Liver (tissue), 9 donors: ENCODE measurements around the gene DIPK1C. TPM values are rescaled to one million over a fixed set of nuclear protein-coding genes. Genes with fewer than 3 reads are reported as not detected.
A peak's percentile ranks its signal among the peaks of the same experiment; 100 is the strongest.

ENCODE experiments used
- DNase-seq: peaks from one replicate; pipeline ENCODE4 v3.0.0-alpha.2; 2017; ENCODE audit warnings: low spot score
- H3K27ac ChIP-seq, 2 donors: one replicate each; pipeline ENCODE4 v1.7.0; 2013; ENCODE audit warnings: inconsistent platforms in 2 of 2, low read length in 2 of 2, control low read depth in 1 of 2, low read depth in 1 of 2, mild to moderate bottlenecking in 1 of 2
- H3K27me3 ChIP-seq, 4 donors: one replicate each; pipeline versions ENCODE4 v1.6.1 to v1.7.0; 2013; ENCODE audit warnings: low read length in 3 of 4, inconsistent platforms in 1 of 4, mild to moderate bottlenecking in 1 of 4, moderate library complexity in 1 of 4; ENCODE audit not compliant: control insufficient read depth in 4 of 4, insufficient read depth in 4 of 4
- H3K36me3 ChIP-seq, 4 donors: one replicate each; pipeline versions ENCODE4 v1.6.1 to v1.7.0; 2013; ENCODE audit warnings: low read length in 3 of 4, mild to moderate bottlenecking in 3 of 4, low read depth in 1 of 4, moderate library complexity in 1 of 4; ENCODE audit not compliant: control insufficient read depth in 4 of 4, insufficient read depth in 3 of 4
- H3K4me1 ChIP-seq, 4 donors: one replicate each; pipeline versions ENCODE4 v1.6.1 to v1.7.0; 2013; ENCODE audit warnings: low read length in 3 of 4, mild to moderate bottlenecking in 3 of 4, moderate library complexity in 1 of 4; ENCODE audit not compliant: control insufficient read depth in 4 of 4, insufficient read depth in 4 of 4
- H3K4me3 ChIP-seq, 3 donors: one replicate each; pipeline versions ENCODE4 v1.6.1 to v1.7.0; 2013; ENCODE audit warnings: low read length in 3 of 3, control low read depth in 1 of 3, low read depth in 1 of 3, mild to moderate bottlenecking in 1 of 3
- H3K9ac ChIP-seq, 2 donors: one replicate each; pipeline ENCODE4 v1.7.0; 2013; ENCODE audit warnings: low read length in 2 of 2, mild to moderate bottlenecking in 2 of 2, moderate library complexity in 2 of 2, control low read depth in 1 of 2, low read depth in 1 of 2
- H3K9me3 ChIP-seq, 4 donors: one replicate each; pipeline versions ENCODE4 v1.6.1 to v1.7.0; 2013; ENCODE audit warnings: low read length in 3 of 4; ENCODE audit not compliant: control insufficient read depth in 4 of 4
- EGR1 ChIP-seq, 2 donors: IDR thresholded peaks; 2 replicates each; pipeline ENCODE4 v1.6.1; 2016 to 2018; ENCODE audit warnings: antibody characterized with exemption in 2 of 2, low read depth in 2 of 2
- FOXA1 ChIP-seq: IDR thresholded peaks from 2 replicates; pipeline ENCODE4 v1.6.1; 2016; ENCODE audit warnings: antibody characterized with exemption
- GABPA ChIP-seq, 2 donors: IDR thresholded peaks in 1 of 2; conservative IDR thresholded peaks in 1 of 2; 2 replicates each; pipeline ENCODE4 v1.6.1; 2016; ENCODE audit warnings: antibody characterized with exemption in 2 of 2, mild to moderate bottlenecking in 1 of 2, moderate library complexity in 1 of 2
- HNF4A ChIP-seq, 2 donors: conservative IDR thresholded peaks; 2 replicates each; pipeline ENCODE4 v1.6.1; 2016; ENCODE audit warnings: antibody characterized with exemption in 2 of 2, mild to moderate bottlenecking in 2 of 2
- HNF4G ChIP-seq: IDR thresholded peaks from 2 replicates; pipeline ENCODE4 v1.6.1; 2016; ENCODE audit warnings: antibody characterized with exemption
- JUND ChIP-seq, 2 donors: IDR thresholded peaks; 2 replicates each; pipeline ENCODE4 v1.6.1; 2016; ENCODE audit warnings: antibody characterized with exemption in 2 of 2
- NR2F2 ChIP-seq: IDR thresholded peaks from 2 replicates; pipeline ENCODE4 v1.6.1; 2016; ENCODE audit warnings: antibody characterized with exemption
- RAD21 ChIP-seq, 2 donors: IDR thresholded peaks; 2 replicates each; pipeline ENCODE4 v1.6.1; 2016; ENCODE audit warnings: antibody characterized with exemption in 2 of 2, mild to moderate bottlenecking in 2 of 2
- RXRA ChIP-seq, 2 donors: IDR thresholded peaks; 2 replicates each; pipeline ENCODE4 v1.6.1; 2017 to 2018; ENCODE audit warnings: antibody characterized with exemption in 2 of 2, mild to moderate bottlenecking in 1 of 2
- SP1 ChIP-seq: IDR thresholded peaks from 2 replicates; pipeline ENCODE4 v1.6.1; 2018; ENCODE audit warnings: antibody characterized with exemption, mild to moderate bottlenecking
- TAF1 ChIP-seq: conservative IDR thresholded peaks from 2 replicates; pipeline ENCODE4 v1.6.1; 2016; ENCODE audit warnings: antibody characterized with exemption, mild to moderate bottlenecking
- YY1 ChIP-seq: IDR thresholded peaks from 2 replicates; pipeline ENCODE4 v1.6.1; 2016; ENCODE audit warnings: antibody characterized with exemption, mild to moderate bottlenecking
- WGBS: extraction: QIAGEN DNeasy Blood & Tissue Kit; methylation state at CpG from one replicate; pipeline ENCODE4 v1.1.7; 2013; 5-methylcytosine and 5-hydroxymethylcytosine counted together
- polyA plus RNA-seq, 2 donors: library from polyadenylated mRNA; stranded (reverse) in 1 of 2; unstranded in 1 of 2; fragments of 200-250 nt in 1 of 2; fragments of >200 nt in 1 of 2; fragmentation: Nextera tagmentation in 1 of 2; extraction: Ambion mirVana in 1 of 2; gene quantifications; one replicate each; pipeline versions ENCODE4 v1.2.1 to v1.2.3, GENCODE V29; 2013 to 2015
- total RNA-seq, 2 donors: library from RNA; depleted of rRNA; stranded (reverse); fragments of >200 nt; gene quantifications; one replicate each; pipeline ENCODE4 v1.2.3, GENCODE V29; 2014
- TF ChIP-seq, protein P1 (sequence below): IDR thresholded peaks from 2 replicates; pipeline ENCODE4 v1.6.1; 2016; ENCODE audit warnings: antibody characterized with exemption
- TF ChIP-seq, protein P2 (sequence below): fragments of 150-350 bp; IDR thresholded peaks from 2 replicates; pipeline ENCODE4 v1.5.1; 2017; ENCODE audit warnings: improper control_type of control experiment, low read depth, low read length; ENCODE audit not compliant: missing input control
- TF ChIP-seq, protein P3 (sequence below): IDR thresholded peaks from 2 replicates; pipeline ENCODE4 v1.6.1; 2016; ENCODE audit warnings: antibody characterized with exemption
- TF ChIP-seq, protein P4 (sequence below): IDR thresholded peaks from 2 replicates; pipeline ENCODE4 v1.6.1; 2016; ENCODE audit warnings: antibody characterized with exemption, mild to moderate bottlenecking
- TF ChIP-seq, protein P5 (sequence below): IDR thresholded peaks from 2 replicates; pipeline ENCODE4 v1.6.1; 2016; ENCODE audit warnings: antibody characterized with exemption
- donor health status: healthy.
- donor health status: healthy.
- donor health status: healthy.
- donor health status: healthy.
- donor health status: healthy.

Gene DIPK1C
- total and polyA plus RNA-seq, 4 donors: 0.06 to 0.19 (median 0.08) TPM; not detected in 1

DNA sequence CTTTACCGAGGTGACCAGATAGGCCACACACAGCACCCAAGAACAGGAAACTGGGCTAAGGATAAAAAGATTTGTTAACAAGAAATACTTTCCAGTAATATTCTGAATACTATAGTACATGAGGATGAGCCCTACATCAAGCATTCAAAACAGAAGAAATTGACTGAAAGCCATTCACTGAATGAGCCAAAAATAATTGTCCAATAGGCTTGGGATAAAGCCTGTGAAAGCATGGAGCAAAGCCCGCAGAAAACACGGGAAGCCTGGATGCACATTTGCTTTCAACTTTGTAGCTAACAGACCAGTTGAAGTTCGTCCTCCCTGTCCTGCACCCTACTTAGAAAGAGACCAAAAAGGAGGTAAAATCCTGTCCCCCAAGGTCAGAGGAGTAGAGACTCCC is 56.3 kb downstream of the DIPK1C start:
- no peaks in the 10 kb centered on the region for H3K9me3 ChIP-seq
- peaks cover 0 to 6% (median 3%) of the 10 kb centered on the region in 4 donors for H3K4me1 ChIP-seq
- H3K27ac ChIP-seq: no peak overlapping the region
- TF ChIP-seq RXRA (IDR thresholded peaks at IDR 0.05): no peak
- no peak for TF ChIP-seq HNF4G
- TF ChIP-seq, protein P1, sequence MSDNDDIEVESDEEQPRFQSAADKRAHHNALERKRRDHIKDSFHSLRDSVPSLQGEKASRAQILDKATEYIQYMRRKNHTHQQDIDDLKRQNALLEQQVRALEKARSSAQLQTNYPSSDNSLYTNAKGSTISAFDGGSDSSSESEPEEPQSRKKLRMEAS: no peak
- no peak for TF ChIP-seq TAF1
- no peak for TF ChIP-seq JUND (IDR thresholded peaks at IDR 0.05)
- no peak for TF ChIP-seq EGR1 (IDR thresholded peaks at IDR 0.05; ENCODE audit: low read depth in 2 of 2)
- no peak for TF ChIP-seq FOXA1
- no peak for TF ChIP-seq GABPA (IDR thresholded peaks at IDR 0.05 in 1 of 2, conservative IDR thresholded peaks at IDR 0.05 in 1 of 2)
- no peak for TF ChIP-seq NR2F2
- TF ChIP-seq, protein P2, sequence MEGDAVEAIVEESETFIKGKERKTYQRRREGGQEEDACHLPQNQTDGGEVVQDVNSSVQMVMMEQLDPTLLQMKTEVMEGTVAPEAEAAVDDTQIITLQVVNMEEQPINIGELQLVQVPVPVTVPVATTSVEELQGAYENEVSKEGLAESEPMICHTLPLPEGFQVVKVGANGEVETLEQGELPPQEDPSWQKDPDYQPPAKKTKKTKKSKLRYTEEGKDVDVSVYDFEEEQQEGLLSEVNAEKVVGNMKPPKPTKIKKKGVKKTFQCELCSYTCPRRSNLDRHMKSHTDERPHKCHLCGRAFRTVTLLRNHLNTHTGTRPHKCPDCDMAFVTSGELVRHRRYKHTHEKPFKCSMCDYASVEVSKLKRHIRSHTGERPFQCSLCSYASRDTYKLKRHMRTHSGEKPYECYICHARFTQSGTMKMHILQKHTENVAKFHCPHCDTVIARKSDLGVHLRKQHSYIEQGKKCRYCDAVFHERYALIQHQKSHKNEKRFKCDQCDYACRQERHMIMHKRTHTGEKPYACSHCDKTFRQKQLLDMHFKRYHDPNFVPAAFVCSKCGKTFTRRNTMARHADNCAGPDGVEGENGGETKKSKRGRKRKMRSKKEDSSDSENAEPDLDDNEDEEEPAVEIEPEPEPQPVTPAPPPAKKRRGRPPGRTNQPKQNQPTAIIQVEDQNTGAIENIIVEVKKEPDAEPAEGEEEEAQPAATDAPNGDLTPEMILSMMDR: no peak
- TF ChIP-seq YY1: no peak
- no peak for TF ChIP-seq HNF4A (conservative IDR thresholded peaks at IDR 0.05)
- TF ChIP-seq RAD21 (IDR thresholded peaks at IDR 0.05): no peak
- TF ChIP-seq, protein P3, sequence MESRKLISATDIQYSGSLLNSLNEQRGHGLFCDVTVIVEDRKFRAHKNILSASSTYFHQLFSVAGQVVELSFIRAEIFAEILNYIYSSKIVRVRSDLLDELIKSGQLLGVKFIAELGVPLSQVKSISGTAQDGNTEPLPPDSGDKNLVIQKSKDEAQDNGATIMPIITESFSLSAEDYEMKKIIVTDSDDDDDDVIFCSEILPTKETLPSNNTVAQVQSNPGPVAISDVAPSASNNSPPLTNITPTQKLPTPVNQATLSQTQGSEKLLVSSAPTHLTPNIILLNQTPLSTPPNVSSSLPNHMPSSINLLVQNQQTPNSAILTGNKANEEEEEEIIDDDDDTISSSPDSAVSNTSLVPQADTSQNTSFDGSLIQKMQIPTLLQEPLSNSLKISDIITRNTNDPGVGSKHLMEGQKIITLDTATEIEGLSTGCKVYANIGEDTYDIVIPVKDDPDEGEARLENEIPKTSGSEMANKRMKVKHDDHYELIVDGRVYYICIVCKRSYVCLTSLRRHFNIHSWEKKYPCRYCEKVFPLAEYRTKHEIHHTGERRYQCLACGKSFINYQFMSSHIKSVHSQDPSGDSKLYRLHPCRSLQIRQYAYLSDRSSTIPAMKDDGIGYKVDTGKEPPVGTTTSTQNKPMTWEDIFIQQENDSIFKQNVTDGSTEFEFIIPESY: no peak
- DNase-seq: no peak
- H3K4me3 ChIP-seq: no peak overlapping the region
- no peaks in the 10 kb centered on the region for H3K36me3 ChIP-seq
- no peak overlapping the region for H3K9ac ChIP-seq
- H3K27me3 ChIP-seq: no peaks in the 10 kb centered on the region
- WGBS: 88% methylated on average over 4 of the region's 4 CpGs

DNA sequence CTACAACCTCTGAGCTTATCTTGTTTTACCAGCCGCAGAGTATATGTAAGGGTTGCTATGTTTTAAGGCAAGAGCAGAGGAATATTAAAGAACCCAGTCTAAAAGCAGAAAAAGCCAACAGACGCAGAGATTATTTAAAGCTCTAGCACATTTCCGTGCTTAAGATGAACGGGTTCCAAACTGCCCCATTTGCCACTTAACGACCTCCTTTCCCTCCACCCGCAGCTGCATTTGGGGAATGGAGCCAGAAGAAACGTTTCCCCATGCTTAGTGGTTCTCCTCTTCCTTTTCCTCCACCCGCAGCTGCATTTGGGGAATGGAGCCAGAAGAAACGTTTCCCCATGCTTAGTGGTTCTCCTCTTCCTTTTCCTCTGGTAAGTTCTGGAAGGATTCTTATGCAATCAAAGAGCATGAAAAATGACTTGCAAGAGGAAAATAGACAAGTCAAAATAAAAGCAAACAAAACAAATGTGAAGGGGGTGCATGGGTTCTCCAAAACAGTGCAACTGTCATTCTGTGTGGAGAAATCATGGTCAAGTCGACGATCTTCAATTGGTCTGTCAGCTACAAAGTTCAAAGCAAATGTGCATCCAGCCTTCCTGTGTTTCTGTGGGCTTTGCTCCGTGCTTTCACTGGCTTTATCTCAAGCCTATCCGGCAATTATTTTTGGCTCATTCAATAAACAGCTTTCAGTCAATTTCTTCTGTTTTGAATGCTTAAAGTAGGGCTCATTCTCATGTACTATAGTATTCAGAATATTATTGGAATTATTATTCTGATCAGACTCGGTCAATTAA is 57.8 kb downstream of the DIPK1C start:
- DNase-seq: peak; percentile 19
- no peak for TF ChIP-seq GABPA (IDR thresholded peaks at IDR 0.05 in 1 of 2, conservative IDR thresholded peaks at IDR 0.05 in 1 of 2)
- TF ChIP-seq HNF4A (conservative IDR thresholded peaks at IDR 0.05): no peak
- no peak for TF ChIP-seq YY1
- TF ChIP-seq, protein P2: no peak
- TF ChIP-seq, protein P4, sequence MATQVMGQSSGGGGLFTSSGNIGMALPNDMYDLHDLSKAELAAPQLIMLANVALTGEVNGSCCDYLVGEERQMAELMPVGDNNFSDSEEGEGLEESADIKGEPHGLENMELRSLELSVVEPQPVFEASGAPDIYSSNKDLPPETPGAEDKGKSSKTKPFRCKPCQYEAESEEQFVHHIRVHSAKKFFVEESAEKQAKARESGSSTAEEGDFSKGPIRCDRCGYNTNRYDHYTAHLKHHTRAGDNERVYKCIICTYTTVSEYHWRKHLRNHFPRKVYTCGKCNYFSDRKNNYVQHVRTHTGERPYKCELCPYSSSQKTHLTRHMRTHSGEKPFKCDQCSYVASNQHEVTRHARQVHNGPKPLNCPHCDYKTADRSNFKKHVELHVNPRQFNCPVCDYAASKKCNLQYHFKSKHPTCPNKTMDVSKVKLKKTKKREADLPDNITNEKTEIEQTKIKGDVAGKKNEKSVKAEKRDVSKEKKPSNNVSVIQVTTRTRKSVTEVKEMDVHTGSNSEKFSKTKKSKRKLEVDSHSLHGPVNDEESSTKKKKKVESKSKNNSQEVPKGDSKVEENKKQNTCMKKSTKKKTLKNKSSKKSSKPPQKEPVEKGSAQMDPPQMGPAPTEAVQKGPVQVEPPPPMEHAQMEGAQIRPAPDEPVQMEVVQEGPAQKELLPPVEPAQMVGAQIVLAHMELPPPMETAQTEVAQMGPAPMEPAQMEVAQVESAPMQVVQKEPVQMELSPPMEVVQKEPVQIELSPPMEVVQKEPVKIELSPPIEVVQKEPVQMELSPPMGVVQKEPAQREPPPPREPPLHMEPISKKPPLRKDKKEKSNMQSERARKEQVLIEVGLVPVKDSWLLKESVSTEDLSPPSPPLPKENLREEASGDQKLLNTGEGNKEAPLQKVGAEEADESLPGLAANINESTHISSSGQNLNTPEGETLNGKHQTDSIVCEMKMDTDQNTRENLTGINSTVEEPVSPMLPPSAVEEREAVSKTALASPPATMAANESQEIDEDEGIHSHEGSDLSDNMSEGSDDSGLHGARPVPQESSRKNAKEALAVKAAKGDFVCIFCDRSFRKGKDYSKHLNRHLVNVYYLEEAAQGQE: no peak
- TF ChIP-seq TAF1: no peak
- TF ChIP-seq, protein P5, sequence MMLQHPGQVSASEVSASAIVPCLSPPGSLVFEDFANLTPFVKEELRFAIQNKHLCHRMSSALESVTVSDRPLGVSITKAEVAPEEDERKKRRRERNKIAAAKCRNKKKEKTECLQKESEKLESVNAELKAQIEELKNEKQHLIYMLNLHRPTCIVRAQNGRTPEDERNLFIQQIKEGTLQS: no peak
- TF ChIP-seq NR2F2: no peak
- TF ChIP-seq EGR1 (IDR thresholded peaks at IDR 0.05; ENCODE audit: low read depth in 2 of 2): no peak
- TF ChIP-seq HNF4G: no peak
- TF ChIP-seq, protein P1: no peak
- TF ChIP-seq, protein P3: no peak
- no peak for TF ChIP-seq SP1
- WGBS: 58% methylated on average over 14 of the region's 14 CpGs
- H3K36me3 ChIP-seq: no peaks in the 10 kb centered on the region
- no peaks in the 10 kb centered on the region for H3K9me3 ChIP-seq
- H3K4me1 ChIP-seq: peaks cover 0 to 9% (median 4%) of the 10 kb centered on the region in 4 donors
- H3K27ac ChIP-seq: no peak overlapping the region
- H3K9ac ChIP-seq: no peak overlapping the region
- no peaks in the 10 kb centered on the region for H3K27me3 ChIP-seq
- H3K4me3 ChIP-seq: no peak overlapping the region
